GM12891 (cell line): Measurements from ENCODE around the gene ORM1.
A peak's percentile ranks its signal among the peaks of the same experiment; 100 is the strongest.
"Not testable (repeated sequence)": the region's sequence is repeated elsewhere in the genome, so short reads cannot be mapped to it uniquely, and the experiment has no call there.

Experiments used
- DNase-seq: peaks from one replicate; pipeline ENCODE4 v3.0.0; 2011; ENCODE audit warnings: low spot score; ENCODE audit not compliant: insufficient read length
- FAIRE-seq: peaks from 2 replicates; lab custom pipeline; 2011; peaks lifted over from hg19 to GRCh38; lab: Jason Lieb, UNC
- PAX5 ChIP-seq: IDR thresholded peaks from 2 replicates; pipeline ENCODE4 v1.6.1; 2011; ENCODE audit warnings: low read length, moderate library complexity, mild to moderate bottlenecking; ENCODE audit not compliant: insufficient read depth, severe bottlenecking
- POLR2A ChIP-seq: IDR thresholded peaks from 2 replicates; pipeline ENCODE4 v1.6.1; 2011; ENCODE audit warnings: low read depth, low read length, control low read depth
- POLR2AphosphoS5 ChIP-seq: IDR thresholded peaks from 2 replicates; pipeline ENCODE4 v1.6.1; 2011; ENCODE audit warnings: low read depth, low read length, control low read depth
- POU2F2 ChIP-seq: IDR thresholded peaks from 2 replicates; pipeline ENCODE4 v1.6.1; 2011; ENCODE audit warnings: low read depth, mild to moderate bottlenecking, control low read depth, low read length, moderate library complexity
- SPI1 ChIP-seq: IDR thresholded peaks from 2 replicates; pipeline ENCODE4 v1.6.1; 2011; ENCODE audit warnings: low read depth, low read length, control low read depth
- TAF1 ChIP-seq: IDR thresholded peaks from 2 replicates; pipeline ENCODE4 v1.6.1; 2011; ENCODE audit warnings: low read depth, low read length, control low read depth

Gene ORM1

GRCh38 chr9:114332474-114333040 is 9.7 kb downstream of the ORM1 start:
- DNase-seq, result not testable (repeated sequence)
- peak; percentile 28 for FAIRE-seq
- peak; percentile 40; the same call in 1 of the 2 replicates for TF ChIP-seq POLR2AphosphoS5

DNA sequence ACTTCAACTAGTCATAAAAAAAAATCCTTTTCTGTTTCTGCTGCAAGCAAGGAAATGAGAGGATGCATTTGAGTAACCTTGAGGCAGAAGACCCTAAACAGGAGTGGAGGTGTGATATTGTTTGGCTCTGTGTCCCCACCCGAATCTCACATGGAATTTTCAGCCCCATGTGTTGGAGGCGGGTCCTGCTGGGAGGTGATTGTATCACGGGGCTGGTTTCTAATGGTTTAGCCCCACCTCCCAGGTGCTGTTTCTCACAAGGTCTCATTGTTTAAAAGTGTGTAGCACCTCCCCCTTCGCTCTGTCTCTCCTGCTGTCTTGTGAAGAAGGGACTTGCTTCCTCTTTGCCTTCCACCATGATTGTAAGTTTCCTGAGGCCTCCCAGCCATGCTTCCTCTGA is 10.8 kb downstream of the ORM1 start:
- not testable (repeated sequence) for FAIRE-seq, DNase-seq

- no peak for FAIRE-seq
- DNase-seq, result no peak
- TF ChIP-seq POLR2A, result no peak
Observed at GRCh38 chr9:114334490-114334889, 11.6 kb downstream of the ORM1 start.

- no peak for FAIRE-seq
- TF ChIP-seq POLR2AphosphoS5, result no peak
- no peak for DNase-seq
Observed at GRCh38 chr9:114335745-114336144, 12.8 kb downstream of the ORM1 start.

- DNase-seq, result no peak
- TF ChIP-seq POLR2AphosphoS5 (0 out of 2 replicates have a peak, but pooled peaks have one; percentile 22), PAX5 (no peak)
- no peak for FAIRE-seq
Observed at GRCh38 chr9:114336157-114336556, 13.3 kb downstream of the ORM1 start.

- FAIRE-seq (no peak), DNase-seq (no peak)
- TF ChIP-seq TAF1 (no peak), PAX5 (no peak), POU2F2 (no peak)
Observed at GRCh38 chr9:114336699-114337395, 13.9 kb downstream of the ORM1 start.

- no peak for FAIRE-seq
- no peak for DNase-seq
- TF ChIP-seq TAF1 (no peak), PAX5 (no peak), SPI1 (no peak), POLR2AphosphoS5 (no peak), POU2F2 (no peak), POLR2A (no peak)
Observed at GRCh38 chr9:114338187-114338586, 15.3 kb downstream of the ORM1 start.

DNA sequence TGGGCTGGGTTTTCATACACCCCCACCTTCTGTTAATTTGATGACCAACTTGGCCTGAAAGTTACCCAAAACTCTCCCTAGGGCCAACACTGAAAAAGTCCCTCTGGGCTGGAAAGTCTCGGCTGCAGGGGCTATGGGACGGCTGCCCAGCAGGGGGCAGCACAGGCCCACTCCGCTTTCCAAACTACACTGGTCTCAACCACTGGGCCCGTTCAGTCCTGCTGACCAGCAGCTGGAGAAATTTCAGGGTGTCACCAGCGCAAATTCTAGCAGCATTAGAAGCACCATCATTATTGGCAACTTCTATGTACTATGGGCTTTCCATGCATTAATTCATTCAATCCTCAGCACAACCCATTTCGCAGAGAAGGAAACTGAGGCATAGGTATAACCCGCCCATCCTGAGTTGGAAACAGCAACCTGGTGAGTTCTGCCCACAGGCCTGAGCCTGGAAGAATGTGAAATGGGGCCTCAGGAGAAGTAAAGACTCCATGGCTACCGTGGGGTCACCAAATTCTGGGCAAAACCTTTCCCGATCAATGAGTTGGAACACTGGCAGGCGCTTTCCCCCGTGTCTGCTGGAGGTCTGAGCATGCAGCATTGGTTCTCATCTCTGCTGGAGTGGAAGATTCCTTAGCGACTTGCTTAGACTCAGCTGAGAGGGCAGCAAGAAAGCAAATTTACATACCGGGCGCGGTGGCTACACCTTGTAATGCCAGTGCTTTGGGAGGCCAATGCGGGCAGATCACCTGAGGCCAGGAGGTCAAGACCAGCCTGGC is 16.4 kb downstream of the ORM1 start:
- no peak for TF ChIP-seq SPI1
- TF ChIP-seq POLR2A, result no peak
- FAIRE-seq, result peak; percentile 91
- peak; percentile 65 for DNase-seq

GRCh38 chr9:114341152-114341830 is 18.4 kb downstream of the ORM1 start:
- DNase-seq (no peak), FAIRE-seq (no peak)
- TF ChIP-seq POLR2AphosphoS5 (no peak), PAX5 (no peak), TAF1 (no peak), POU2F2 (no peak), SPI1 (no peak), POLR2A (no peak)

GRCh38 chr9:114341991-114342390 is 19.1 kb downstream of the ORM1 start:
- no peak for DNase-seq
- no peak for FAIRE-seq
- TF ChIP-seq SPI1 (no peak), POU2F2 (no peak), POLR2AphosphoS5 (no peak), TAF1 (no peak), PAX5 (no peak), POLR2A (no peak)

- TF ChIP-seq POU2F2, result no peak
- no peak for TF ChIP-seq TAF1
- TF ChIP-seq POLR2A, result no peak
- no peak for TF ChIP-seq SPI1
- TF ChIP-seq POLR2AphosphoS5, result no peak
- TF ChIP-seq PAX5, result no peak
- FAIRE-seq, result no peak
- no peak for DNase-seq
Observed at GRCh38 chr9:114342755-114343440, 20.0 kb downstream of the ORM1 start.
